ENCODE measurements around the gene CACNA1H.
"Not testable (repeated sequence)": the region's sequence is repeated elsewhere in the genome, so short reads cannot be mapped to it uniquely, and the experiment has no call there.

CACNA1H gene

GRCh38 chr16:1194665-1195392, 41.9 kb downstream of the CACNA1H start:
- DNase-seq: no peak

- no peak for DNase-seq
Observed at GRCh38 chr16:1195393-1195666, 42.4 kb downstream of the CACNA1H start.

DNA sequence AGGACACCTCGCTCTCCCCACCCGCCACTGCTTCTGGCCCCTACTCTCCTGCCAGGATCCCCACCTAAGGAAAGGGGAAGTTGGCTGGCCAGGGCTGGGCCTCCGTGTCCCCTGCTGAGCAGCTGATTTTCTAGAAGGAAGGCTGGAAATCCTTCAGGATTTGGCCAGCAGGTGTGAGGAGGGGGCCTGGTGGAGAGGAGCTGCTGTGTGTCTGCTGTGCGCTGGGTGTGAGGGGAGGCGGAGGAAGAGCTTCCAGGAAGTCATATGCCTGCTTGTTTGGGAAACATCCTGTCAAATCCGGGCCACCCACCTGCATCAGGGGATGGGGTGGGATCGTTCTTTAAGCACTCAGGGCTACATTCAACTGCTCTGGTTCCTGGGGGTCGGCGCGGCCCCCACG, 43.6 kb downstream of the CACNA1H start:
- no peak for DNase-seq

DNA sequence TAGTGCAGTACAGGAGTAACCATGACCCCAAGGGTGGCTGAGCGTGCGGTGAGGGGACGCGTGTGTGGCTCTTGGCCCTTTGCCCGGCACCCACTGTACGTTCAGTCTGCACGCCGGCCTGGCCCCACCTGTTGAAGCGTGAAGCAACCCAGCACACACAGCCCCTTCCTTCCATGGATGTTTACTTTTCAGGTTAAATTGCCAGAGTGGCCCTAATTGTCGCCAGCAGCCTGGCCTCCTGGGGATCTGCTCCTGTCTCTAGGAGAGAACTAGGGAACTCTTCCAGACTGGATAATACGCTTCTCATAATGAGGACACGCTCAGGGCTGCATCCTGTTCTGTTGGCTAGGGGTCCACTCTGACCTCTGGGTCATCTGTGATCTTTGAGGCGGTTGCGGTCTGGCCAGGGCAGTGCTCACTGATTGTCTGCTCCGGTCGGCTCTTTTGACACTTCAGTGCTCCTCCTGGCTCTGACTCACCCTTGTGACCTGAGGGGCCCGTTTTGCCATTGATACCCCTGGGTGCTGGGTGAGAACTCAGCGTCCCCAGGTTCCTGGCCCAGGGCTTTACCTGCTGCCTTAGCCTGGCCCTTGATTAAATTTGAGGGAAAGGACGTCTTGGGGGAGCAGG, 44.4 kb downstream of the CACNA1H start:
- DNase-seq: peak; percentile 12

DNA sequence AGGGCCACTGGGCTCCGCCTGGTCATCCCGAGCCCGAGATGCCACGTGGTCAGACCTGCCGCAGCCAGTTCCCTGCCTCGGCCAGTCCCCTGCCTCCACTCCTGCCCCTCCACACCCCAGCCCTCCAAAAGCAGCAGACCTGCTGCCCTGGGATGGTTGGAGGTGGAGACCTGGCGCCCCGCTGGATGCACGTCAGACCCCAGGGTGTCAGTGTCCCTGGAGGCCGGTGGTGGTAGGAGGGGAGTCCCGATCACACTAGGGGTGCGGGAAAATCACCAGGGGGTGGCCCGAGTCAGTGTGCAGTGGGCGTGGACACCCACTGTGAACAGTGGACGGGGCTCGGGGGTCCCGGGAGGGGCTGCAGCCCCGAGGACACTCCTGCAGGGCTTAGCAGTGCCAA, 45.3 kb downstream of the CACNA1H start:
- DNase-seq: no peak

GRCh38 chr16:1198671-1199346, 45.9 kb downstream of the CACNA1H start:
- not testable (repeated sequence) for DNase-seq

DNA sequence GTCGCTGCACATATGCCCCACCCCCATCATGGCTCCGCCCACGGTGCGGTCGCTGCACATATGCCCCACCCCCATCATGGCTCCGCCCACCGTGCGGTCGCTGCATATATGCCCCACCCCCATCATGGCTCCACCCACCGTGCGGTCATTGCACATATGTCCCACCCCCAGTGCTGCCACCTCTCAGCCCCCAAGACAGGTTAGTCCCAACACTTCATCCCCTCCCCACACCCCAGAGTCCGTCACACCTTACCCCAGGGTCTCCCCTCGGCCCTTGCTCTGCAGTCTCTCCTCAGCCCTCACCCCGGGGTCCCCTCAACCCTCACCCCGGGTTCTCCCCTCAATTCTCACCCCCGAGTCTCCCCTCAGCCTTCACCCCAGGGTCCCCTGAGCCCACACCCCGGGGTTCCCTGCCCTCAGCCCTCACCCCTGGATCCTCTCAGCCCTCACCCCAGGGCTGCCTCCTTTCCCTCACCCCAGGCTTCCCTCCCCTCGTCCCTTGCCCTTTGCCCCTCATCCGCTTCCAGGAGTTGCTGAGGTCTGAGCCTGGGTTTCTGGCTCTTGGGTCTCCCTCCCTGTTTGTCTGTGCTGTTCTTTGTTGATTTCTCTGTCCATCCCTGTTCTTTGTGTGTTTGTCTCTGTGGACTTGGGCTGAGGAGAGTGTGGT, 46.6 kb downstream of the CACNA1H start:
- no peak for DNase-seq

DNA sequence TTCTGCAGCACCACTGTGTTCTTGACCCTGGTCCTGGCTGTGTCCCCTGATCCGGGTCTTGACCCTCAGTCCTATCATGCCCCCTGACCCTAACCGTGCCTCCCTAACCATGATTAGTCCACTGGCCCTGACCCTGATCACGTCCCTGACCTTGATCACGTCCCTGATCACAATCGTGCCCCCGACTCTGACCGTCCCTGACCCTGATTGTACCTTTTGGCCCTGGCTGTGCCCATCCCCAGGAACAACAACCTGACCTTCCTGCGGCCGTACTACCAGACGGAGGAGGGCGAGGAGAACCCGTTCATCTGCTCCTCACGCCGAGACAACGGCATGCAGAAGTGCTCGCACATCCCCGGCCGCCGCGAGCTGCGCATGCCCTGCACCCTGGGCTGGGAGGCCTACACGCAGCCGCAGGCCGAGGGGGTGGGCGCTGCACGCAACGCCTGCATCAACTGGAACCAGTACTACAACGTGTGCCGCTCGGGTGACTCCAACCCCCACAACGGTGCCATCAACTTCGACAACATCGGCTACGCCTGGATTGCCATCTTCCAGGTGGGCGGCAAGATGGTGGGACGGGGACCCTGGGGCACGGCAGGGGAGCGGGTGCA, 47.2 kb downstream of the CACNA1H start:
- DNase-seq: no peak

DNA sequence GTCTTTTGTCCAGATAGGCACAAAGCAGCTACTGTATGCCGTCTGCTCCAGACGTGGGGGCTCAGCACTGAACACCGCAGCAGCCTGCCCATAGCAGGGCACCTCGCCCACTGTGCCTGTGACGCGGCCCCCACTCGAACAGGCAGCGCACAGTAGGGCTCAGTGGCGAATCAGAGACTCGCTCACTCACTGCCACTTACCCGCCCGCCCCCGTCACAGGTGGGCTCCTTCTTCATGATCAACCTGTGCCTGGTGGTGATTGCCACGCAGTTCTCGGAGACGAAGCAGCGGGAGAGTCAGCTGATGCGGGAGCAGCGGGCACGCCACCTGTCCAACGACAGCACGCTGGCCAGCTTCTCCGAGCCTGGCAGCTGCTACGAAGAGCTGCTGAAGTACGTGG, 48.5 kb downstream of the CACNA1H start:
- DNase-seq: no peak

GRCh38 chr16:1202274-1202673, 49.4 kb downstream of the CACNA1H start:
- no peak for DNase-seq

GRCh38 chr16:1204933-1205332, 52.0 kb downstream of the CACNA1H start:
- DNase-seq: no peak

GRCh38 chr16:1206326-1206725, 53.4 kb downstream of the CACNA1H start:
- no peak for DNase-seq

DNA sequence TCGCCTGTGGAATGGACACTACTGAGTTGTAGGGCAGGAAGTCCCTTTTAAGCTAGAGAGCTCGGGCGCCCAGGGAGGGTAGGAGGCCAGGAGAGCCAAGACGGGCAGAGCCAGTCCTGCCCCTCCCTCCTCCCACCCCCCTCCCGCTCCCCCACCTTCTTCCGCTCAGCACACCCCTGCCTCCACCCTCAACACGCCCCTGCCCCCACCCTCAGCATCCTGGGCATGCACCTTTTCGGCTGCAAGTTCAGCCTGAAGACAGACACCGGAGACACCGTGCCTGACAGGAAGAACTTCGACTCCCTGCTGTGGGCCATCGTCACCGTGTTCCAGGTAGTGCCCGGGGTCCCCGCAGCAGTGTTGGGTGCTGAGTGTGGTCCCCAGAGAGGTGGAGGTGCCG, 53.9 kb downstream of the CACNA1H start:
- DNase-seq: no peak

DNA sequence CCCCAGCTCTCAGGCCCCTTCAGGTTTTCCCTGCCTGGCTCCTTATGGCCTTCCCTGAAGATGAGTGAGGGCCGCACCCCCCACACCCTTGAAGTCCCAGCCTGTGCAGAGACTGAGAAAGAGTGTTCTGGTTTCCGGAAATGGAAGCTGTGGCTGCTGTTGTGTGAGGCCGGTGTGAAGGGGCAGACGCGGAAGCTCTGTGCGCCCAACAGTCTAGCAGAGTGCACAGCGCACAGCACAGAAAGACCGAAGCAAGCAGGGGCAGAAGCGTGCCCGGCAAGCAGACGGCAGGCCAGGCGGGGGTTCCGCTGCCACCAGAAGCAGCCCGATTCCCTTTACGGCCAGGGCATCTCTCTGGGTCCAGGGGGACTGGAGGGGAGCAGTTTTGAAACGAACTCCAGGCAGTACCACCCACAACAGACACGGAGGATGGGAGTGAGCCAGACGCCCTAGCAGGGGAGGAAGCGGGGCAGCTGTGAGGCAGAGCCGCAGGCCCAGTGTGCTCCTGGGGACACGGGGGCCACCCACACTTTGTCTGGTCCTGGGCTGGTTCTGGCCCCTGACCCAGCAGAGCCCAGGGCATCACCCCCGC, 55.4 kb downstream of the CACNA1H start:
- DNase-seq: no peak

DNA sequence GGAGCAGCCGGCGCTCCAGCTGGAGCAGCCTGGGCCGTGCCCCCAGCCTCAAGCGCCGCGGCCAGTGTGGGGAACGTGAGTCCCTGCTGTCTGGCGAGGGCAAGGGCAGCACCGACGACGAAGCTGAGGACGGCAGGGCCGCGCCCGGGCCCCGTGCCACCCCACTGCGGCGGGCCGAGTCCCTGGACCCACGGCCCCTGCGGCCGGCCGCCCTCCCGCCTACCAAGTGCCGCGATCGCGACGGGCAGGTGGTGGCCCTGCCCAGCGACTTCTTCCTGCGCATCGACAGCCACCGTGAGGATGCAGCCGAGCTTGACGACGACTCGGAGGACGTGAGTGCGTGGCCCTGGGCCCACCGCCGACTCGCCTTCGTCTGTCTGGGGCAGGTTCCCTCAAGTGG, 56.2 kb downstream of the CACNA1H start:
- no peak for DNase-seq

DNA sequence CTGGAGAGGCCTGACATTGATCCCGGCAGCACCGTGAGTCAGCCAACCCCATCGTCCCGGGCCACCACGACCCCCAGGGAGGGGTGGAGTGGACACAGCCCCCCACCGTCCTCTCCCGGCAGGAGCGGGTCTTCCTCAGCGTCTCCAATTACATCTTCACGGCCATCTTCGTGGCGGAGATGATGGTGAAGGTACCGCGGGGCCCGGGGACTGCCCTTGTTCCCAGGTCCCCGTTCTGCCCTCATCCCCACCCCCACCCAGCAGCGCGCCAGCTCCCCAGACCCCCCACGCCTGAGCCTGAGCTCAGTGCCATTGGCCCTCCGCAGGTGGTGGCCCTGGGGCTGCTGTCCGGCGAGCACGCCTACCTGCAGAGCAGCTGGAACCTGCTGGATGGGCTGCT, 57.6 kb downstream of the CACNA1H start:
- no peak for DNase-seq

GRCh38 chr16:1211451-1212268, 58.8 kb downstream of the CACNA1H start:
- no peak for DNase-seq

GRCh38 chr16:1212616-1213194, 59.8 kb downstream of the CACNA1H start:
- no peak for DNase-seq

DNA sequence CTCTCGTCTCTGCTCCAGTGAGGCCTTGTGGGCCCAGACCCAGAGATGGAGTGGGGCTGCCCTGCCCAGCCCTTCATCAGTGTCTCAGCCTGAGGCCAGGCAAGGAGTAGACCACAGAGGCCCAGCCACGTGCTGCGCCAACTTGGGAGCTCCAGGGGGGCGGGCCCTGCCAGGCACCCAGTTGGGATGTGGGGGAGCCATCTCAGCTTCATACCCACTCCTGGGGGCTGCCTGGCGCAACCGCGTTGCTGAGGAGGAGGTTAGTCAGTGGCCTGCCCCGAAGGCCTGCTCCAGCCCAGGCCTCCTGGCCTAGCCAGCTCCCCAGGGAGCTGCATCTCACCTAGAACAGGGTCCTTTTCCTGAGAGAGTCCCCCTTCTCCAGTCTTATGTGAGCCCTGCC, 60.3 kb downstream of the CACNA1H start:
- no peak for DNase-seq

- no peak for DNase-seq
Observed at GRCh38 chr16:1213796-1214372, 61.0 kb downstream of the CACNA1H start.

DNA sequence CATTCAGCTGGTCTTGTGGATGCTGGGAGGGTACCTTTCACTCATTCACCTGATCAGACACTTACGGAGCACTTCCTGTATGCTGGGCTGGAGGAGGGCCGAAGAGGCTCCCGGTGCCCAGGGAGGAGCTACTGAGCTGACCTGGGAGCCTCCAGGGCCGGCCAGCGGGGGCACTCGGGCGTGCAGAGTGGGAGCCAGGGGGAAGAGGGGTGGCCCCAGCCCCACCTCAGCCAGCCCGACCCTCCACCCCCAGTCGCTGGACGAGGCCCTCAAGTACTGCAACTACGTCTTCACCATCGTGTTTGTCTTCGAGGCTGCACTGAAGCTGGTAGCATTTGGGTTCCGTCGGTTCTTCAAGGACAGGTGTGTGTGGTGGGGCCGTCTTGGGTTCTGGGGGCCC, 61.8 kb downstream of the CACNA1H start:
- DNase-seq: no peak

Data from NCI-H774 (cell line).